Brain microvascular endothelial cell (primary cell): ENCODE data around the gene LRRC56.

Experiments used
- DNase-seq: peaks from one replicate; pipeline ENCODE4 v3.0.0-alpha.2; 2020
- H3K27ac ChIP-seq: fragments of 250-450 bp; sonication (Bioruptor Pico); 2 replicates; pipeline ENCODE4 v1.5.1; 2020; ENCODE audit warnings: mild to moderate bottlenecking, moderate library complexity
- H3K27me3 ChIP-seq: fragments of 250-450 bp; sonication (Bioruptor Pico); replicated peaks from 2 replicates; pipeline ENCODE4 v1.5.1; 2020; ENCODE audit warnings: mild to moderate bottlenecking
- H3K36me3 ChIP-seq: fragments of 250-450 bp; sonication (Bioruptor Pico); replicated peaks from 2 replicates; pipeline ENCODE4 v1.5.1; 2020; ENCODE audit warnings: mild to moderate bottlenecking
- H3K4me3 ChIP-seq: 2 replicates; pipeline ENCODE4 v1.5.1; 2011; ENCODE audit warnings: low read depth, mild to moderate bottlenecking, control low read depth, low read length, moderate library complexity
- CTCF ChIP-seq: IDR thresholded peaks from 2 replicates; pipeline ENCODE4 v1.5.1; 2011; ENCODE audit warnings: low read depth, mild to moderate bottlenecking, moderate library complexity, low read length, control low read depth, inconsistent platforms; ENCODE audit errors: missing control alignments
- in situ Hi-C: cut with HindIII; loops from 2 replicates; pipeline ENCODE4 v1.10.0; 2017; ENCODE audit warnings: low sequenced_read_pairs, low pct_ligation_motif_present

The LRRC56 gene

GRCh38 chr11:537622-538430 lies 499 bp downstream of the LRRC56 start:
- Histone ChIP-seq H3K36me3 (peaks cover 10% of the 10 kb centered on the region), H3K27ac (no peak overlapping the region), H3K27me3 (no peaks in the 10 kb centered on the region), H3K4me3 (peak overlapping the region; percentile 40)
- in situ Hi-C loops, result no loop called here
- no peak for DNase-seq
- TF ChIP-seq CTCF, result no peak

GRCh38 chr11:538431-539051 lies 1.2 kb downstream of the LRRC56 start:
- Histone ChIP-seq H3K27me3 (no peaks in the 10 kb centered on the region), H3K36me3 (peaks cover 3% of the 10 kb centered on the region), H3K27ac (no peak overlapping the region), H3K4me3 (no peak overlapping the region)
- in situ Hi-C loops, result no loop called here
- no peak for DNase-seq
- TF ChIP-seq CTCF, result no peak

- in situ Hi-C loops, result no loop called here
- Histone ChIP-seq H3K4me3 (no peak overlapping the region), H3K27ac (no peak overlapping the region), H3K36me3 (no peaks in the 10 kb centered on the region), H3K27me3 (no peaks in the 10 kb centered on the region)
- no peak for TF ChIP-seq CTCF
- DNase-seq, result no peak
Measured at GRCh38 chr11:539971-540481, 2.7 kb downstream of the LRRC56 start.

GRCh38 chr11:540583-541432 lies 3.5 kb downstream of the LRRC56 start:
- DNase-seq, result no peak
- Histone ChIP-seq H3K36me3 (no peaks in the 10 kb centered on the region), H3K27ac (no peak overlapping the region), H3K27me3 (no peaks in the 10 kb centered on the region), H3K4me3 (no peak overlapping the region)
- in situ Hi-C loops, result no loop called here
- no peak for TF ChIP-seq CTCF

- no peak for TF ChIP-seq CTCF
- Histone ChIP-seq H3K4me3 (no peak overlapping the region), H3K27ac (no peak overlapping the region), H3K27me3 (no peaks in the 10 kb centered on the region), H3K36me3 (no peaks in the 10 kb centered on the region)
- no peak for DNase-seq
- in situ Hi-C loops, result no loop called here
Measured at GRCh38 chr11:541433-541885, 4.1 kb downstream of the LRRC56 start.
